ENCODE measurements around the gene MR1.
A peak's percentile ranks its signal among the peaks of the same experiment; 100 is the strongest.

MR1 gene

DNA sequence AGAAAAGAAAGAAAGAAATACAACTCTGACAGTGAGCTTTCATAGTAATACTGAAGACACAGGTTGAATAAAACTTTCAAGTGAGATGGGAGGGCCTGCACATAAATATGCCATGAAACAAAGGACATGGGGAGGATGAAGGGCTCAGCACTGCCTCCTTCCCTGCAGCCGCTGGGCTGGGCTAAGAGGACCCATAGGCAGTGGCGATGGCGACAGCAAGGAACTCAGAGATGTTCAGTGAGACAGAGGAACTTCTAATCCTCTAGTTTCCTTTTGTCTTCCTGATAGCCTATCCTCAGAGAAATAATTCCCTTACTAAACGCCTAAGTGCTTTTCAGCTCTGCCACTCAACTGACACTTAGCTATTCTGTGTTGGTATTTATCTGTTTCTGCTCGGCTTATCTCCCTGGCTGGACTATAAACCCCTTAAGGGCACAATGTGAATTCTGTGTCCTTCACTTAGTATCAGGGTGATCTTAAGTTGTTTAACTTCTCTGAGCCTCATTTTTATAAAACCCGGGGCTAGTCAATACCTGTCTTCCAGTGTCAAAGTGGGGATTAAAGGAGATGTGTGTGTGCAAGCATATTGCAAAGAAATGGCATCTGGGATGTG is 30.3 kb downstream of the MR1 start:
- DNase-seq (ENCODE audit: low read depth in 2 of 2), result no peak

DNA sequence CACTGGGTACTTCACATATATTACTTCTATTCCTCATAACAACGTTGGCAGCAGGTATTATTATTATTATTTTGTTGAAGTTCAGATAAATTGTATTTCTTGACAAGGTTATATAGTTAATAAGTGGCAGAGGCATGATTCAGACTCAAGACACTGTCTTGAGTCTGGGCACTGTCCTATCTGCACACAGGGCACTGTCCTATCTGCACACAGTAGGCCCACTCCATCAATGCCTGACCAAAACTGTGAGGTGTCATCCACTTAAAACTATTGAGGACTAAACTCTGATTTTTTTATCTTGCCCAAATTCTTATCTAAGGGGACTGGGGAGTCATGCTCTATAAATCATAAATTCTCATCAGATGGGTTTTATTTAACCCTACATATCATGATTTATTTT is 30.9 kb downstream of the MR1 start:
- DNase-seq (ENCODE audit: low read depth in 2 of 2), result no peak

DNA sequence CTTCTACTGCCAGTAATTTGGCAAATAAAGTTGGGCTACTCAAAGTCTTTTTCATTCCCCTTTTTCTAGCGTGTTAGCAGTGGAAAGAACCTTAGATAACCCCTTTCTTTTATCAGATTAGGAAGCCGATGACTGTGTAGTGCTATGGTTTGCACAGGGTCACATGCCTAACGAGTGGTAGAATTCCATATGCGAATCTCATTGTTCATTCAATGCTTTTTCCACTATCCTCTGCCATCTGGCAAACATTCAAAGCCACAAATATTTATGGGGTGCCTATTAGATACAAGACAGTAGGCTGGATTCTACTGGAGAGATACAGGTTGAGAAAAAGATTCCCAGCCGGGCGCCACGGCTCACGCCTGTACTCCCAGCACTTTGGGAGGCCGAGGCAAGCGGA is 39.9 kb downstream of the MR1 start:
- no peak for DNase-seq (ENCODE audit: low read depth in 2 of 2)

DNA sequence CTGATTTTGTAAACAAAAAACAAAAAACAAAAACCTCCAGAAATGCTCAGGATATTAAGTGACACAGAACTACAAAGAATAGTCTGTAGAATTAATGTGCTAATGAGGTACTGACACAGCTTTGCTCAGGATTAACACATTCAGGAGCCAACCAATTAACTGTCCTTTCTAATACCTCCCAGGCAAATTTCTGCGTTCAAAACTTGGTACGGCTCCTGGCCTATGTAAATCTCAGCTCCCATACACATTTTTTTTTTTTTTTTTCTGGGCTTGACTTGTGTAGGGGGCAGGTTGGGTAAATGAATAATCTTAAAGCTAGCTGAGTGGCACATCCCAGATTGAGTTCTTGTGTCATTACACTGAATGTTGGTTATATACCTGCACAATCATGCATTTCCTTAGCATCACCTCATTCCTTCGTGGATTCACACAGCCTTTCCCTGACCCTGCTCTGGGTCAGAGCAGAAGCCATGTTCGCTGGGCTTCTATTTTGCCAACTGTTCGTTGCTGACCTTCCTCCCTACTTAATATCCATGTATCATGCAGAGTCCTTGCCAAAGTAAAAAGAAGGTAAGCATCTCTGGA is 42.1 kb downstream of the MR1 start:
- no peak for DNase-seq (ENCODE audit: low read depth in 2 of 2)

DNA sequence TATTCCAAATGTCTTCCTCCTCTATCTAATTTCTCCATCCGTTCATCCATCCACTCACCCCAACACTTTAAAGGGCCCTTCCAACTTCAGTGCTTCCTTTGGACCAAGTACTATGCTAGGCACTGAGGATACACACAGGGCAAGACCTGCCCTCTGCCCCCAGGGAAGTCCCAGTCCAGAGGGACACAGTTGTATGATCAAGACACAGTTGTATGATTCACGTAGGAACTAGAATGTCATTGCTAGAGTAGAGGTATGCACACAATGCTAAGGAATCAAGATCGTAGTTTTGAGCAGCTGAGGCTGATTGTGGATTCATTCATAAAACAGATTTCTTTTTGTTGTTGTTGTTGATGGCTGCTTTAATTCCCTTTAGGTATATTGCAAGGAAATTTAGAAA is 43.1 kb downstream of the MR1 start:
- no peak for DNase-seq (ENCODE audit: low read depth in 2 of 2)

DNA sequence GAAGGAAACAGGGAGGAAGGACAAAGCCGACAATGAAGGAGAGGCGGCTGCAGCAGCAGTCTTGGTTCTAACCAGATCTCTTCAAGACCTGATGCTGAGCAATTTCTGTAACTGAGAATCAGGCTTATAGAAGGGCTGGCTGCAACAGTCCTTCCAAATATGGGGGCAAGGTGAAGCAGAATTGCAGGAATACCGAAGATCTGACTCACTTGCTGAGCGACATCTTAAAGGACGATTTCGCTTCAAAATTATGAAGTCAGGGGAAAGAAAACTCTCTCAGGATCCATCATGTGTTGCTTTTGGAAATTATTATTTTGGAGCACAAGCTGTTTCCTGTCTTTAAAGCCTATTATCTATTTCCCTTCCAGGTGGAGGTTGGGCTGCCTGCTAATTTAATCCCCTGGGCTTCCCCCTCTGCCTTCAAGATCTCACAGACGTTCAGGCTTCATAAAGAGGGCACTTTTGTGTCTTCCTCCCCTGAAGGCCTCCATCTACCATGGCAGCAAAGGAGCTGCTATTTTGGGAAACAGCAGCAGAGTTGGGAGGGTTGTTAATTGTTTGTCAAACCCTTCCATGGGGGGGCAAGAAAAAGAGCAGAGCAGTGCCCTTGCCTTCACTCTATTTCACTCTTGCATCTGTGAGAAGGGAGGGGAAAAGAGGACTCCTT is 43.9 kb downstream of the MR1 start:
- no peak for DNase-seq (ENCODE audit: low read depth in 2 of 2)

DNA sequence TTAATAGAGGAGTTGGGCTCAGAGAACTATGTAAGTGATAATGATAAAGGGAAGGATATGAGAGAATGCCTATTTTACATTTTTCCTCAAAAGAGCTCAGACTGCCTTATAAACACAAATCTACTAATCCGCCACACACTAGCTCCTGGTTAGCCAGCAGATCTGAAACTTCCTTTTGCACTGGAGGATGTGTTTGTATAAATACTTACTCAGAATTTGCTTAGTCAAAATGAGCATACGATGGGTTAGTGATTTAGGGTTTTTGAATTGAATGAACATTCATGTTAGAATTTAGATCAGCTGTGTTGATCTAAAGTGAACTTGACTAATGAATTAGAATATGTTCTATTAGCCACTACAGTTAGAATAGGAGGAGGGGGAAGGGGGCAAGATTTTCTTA is 45.6 kb downstream of the MR1 start:
- DNase-seq (ENCODE audit: low read depth in 2 of 2), result no peak

DNA sequence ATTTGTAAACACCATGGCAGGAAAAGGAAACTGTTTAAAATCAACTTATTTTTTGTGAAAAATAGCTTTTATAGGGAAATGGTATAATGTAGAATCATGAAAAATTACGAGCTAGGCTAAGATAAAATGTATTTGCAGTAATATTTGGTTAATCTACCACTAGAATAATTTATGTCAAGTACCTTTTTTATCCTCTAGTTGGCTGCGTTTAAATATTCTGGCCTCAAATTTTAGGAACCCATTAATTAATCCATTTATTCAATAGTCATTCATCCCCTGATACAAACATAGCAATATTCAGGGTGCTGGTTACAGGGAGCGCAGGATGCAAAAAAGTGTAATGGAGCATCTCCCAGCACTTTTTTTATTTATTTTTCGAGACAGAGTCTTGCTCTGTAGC is 46.1 kb downstream of the MR1 start:
- DNase-seq (ENCODE audit: low read depth in 2 of 2), result no peak

DNA sequence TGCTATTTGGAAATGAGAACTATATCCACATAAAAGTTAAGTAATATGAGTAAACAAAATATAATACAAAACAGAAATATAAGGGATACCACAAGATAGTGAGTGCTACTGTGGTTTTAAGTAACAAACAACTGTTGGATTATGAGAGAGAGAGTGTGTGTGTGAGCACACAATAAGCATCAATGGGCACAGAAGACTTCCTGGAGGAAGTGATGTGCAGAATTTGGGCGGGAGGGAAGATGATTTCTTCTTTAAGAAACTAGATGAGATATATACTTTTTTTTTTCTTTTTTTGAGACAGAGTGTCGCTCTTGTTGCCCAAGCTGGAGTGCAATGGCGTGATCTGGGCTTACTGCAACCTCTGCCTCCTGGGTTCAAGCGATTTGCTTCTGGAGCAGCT is 46.8 kb downstream of the MR1 start:
- no peak for DNase-seq (ENCODE audit: low read depth in 2 of 2)

DNA sequence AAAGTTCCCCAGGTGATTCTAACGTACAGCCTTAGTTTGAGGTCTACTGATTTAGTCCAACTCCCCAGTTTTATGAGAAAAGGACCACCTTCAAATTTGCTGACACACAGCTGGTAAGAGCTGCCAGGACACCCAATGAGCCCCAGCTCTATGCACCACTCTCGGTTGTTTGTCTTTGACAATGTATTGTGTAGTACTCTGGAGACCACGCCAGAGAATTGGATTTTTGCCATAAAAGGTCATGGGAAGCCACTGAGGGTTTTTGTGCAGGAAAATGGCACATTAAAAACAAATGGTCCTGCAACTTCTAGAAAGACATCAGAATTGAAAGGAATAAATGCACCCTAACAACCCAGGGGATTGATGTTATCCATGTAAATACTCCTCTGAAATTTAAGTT is 47.6 kb downstream of the MR1 start:
- no peak for DNase-seq (ENCODE audit: low read depth in 2 of 2)

DNA sequence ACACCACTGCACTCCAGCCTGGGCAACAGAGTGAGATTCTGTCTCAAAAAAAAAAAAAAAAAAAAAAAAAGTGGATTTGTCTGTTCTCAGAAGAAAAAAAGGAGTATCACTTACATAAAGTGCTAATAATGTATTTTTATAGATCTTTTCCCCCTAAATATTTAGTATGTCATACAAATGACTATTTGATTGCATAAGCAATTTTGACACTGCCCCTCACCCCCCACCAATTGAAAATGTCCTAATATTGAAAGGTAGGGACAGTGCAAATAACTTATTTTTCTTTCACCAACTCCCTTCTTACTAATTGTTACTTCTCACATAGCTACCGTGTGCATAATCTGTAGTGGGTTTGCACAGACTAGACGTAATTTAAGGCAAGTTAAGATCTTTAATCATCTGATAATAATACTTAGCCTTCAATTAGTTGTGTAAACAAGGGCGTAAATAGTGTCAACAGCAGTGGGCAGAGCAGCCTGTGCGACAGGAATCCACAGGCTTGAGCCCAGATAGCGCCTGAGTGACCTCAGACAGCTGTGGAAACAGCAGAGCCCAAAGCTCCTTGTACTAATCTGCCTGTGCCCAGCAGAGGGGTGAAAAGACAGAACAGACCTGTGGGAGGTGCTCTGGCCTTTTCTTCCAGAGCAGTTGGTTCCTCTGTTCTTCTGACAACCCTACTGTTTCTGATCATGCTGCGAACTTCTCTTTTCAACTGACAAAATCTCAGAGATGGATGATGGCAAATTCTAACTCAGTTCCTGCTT is 50.2 kb downstream of the MR1 start:
- DNase-seq (ENCODE audit: low read depth in 2 of 2), result no peak

DNA sequence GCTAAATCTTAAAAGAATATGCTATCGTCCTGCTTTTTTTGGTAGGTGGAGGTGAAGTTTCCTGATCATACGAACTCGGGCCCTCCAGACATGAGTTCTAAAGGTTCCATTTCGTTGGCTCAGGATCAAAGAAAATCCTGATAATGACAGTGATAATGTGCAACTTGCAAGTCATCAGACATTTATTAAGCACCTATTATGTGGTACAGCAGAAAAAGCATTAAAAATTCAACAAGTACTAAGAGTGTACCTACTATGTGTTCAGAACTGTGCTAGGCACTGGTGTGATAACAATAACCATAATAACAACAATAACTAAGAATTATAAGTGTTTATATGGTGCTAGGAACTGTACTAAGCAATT is 50.8 kb downstream of the MR1 start:
- no peak for DNase-seq (ENCODE audit: low read depth in 2 of 2)

DNA sequence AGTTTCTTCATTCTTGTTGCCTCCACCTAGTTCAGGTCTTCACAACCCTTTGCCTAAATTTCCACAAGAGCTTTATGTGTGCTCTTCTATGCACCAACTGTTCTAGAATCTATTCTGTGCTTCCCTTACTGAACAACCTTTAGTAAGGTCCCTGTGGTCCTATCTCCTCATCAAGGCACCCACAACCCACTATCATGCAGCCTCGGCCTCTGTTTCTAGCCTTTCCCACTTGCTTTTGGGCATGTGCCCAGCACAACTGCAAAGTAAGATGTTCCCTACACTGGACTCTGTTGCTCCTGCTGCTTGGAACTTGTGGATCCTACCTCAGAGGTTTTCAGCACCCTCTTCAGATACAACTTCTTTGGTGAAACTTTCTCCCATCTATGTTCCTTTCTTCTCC is 52.3 kb downstream of the MR1 start:
- no peak for DNase-seq (ENCODE audit: low read depth in 2 of 2)

DNA sequence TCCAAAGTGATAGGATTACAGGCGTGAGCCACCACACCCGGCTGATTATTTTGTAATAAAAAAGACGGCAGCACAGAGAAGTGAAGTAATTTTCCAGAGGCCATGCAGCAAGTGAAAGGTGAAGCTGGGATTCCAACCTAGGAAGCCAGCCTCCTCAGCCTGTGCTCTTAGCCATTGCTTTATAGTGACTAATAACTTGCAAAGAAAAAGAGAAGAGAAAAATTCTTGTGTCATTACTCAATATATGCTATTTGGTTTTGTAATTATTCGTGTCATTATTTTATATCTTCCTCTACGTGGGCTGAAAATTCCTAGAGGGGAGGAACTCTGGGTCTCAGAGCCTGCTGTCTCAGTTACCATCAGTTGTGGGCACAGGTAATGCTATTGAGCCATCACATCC is 53.1 kb downstream of the MR1 start:
- DNase-seq (ENCODE audit: low read depth in 2 of 2), result no peak

DNA sequence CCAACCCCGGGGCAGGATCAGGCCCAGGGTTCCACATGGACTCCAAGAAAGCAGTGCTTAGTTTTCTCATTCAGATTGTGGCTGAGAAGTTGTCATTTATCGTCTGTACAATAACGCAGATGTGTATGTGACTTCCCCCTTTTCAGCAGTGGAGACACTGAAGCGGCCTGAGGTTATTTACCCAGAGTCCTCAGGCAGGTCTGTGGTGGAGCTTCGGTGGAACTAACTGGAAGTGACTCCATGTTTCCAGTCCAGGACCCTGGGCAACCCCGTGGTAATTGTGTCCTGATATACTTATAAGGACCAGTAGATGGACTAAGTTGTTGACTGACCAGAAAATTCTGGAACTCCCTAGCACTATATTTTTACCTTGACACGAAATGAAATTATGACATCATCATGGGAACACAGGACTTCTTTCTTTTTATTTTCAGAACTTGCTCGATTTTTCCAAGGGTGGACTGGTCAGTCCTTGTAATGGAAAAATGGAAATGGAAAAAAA is 53.7 kb downstream of the MR1 start:
- DNase-seq (ENCODE audit: low read depth in 2 of 2), result no peak

DNA sequence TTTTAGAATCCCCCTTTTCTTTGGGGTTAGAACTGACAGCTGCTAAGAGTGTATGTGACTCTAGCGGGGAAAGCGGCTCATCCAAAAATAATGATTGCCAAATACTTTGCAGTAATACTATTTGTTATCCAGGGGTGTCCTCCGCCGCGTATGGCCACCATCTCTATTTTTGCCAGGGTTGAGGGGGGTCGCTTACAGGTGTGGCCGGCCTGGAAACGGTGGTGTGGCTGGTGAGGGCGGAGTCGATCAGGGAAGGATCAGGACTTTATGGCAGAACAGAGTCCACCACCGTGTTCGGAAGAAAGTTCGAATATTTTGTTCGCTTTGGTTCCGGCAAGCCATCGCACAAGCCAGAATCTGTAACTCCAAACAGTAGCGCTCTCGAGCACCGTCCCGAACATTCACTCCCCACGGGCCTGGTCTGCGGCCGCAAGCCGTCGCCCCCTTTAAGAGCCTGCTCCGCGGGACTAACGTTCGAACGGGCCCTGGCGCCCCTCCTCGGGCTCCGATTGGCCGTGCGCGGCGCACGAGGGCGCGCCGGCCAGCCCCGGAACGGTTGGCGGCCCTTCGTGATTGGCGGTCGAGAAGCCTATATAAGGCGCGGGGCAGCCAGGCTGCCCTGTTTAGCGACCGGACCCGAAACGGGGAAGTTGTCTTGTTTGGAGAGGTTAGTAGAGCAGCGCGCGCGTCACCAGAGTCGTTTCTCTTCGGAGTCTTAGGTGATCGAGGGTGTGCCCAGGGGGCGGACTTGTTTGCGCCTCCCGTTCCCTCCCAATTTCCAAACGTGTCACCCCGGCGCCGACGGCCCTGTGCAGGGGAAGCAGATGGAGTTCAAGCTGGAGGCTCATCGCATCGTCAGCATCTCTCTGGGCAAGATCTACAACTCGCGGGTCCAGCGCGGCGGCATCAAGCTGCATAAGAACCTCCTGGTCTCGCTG is 54.6 kb downstream of the MR1 start, which contains the start of gene IER5:
TSS of gene IER5 (plus strand) at position 622 of the 938 bp plus-strand sequence. CDS start at position 825, 203 bp downstream.
- DNase-seq (ENCODE audit: low read depth in 2 of 2), result peak; percentile 92 to 93

DNA sequence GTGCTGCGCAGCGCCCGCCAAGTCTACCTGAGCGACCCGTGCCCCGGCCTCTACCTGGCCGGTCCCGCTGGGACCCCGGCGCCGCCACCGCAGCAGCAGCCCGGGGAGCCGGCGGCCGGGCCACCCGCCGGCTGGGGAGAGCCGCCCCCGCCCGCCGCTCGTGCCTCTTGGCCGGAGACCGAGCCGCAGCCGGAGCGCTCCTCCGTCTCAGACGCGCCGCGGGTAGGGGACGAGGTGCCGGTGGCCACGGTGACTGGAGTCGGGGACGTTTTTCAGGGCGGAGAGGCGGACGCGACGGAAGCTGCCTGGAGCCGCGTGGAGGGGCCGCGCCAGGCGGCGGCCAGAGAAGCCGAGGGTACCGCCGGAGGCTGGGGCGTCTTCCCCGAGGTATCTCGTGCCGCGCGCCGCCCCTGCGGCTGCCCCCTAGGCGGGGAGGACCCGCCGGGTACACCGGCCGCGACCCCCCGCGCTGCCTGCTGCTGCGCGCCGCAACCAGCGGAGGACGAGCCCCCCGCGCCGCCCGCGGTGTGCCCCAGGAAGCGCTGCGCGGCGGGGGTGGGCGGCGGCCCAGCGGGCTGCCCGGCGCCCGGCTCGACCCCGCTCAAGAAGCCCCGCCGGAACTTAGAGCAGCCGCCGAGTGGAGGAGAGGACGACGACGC is 55.4 kb downstream of the MR1 start:
- DNase-seq (ENCODE audit: low read depth in 2 of 2), result peak in 1 of 2 donors; percentile 5

DNA sequence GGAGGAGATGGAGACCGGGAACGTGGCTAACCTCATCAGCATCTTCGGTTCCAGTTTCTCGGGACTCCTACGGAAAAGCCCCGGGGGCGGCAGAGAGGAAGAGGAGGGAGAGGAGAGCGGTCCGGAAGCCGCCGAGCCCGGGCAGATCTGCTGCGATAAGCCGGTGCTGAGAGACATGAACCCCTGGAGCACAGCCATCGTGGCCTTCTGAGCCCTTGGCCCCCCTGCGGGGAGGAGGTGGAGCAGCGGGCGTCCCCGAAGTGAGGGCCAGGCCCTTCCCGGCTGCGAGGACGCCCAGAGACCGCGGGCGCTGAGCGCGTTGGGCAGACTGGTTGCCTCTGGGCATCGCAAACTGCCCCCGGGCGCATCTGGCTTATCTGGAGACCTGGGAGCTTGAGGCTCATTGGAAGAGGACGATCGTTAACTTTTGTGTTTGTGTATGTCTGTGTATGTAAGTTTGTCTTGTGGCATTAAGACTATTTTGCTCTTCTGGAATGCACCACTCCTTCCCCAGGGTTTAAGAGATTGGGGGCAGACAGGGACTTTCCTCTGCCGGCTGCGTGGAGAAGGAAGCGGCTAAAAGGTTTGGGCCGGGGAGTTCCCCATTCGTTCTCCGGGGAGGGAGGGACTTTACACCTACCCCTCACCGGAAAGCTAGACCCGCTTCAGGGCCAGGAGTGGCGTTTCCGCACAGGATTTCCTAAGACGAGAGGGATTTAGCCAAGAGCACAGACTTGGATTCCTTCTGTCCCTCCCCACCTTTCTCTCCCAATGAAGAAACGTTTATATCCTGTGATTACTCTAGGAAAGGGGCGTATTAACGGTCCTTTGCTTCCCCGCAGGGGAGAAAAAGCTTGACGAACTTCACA is 56.1 kb downstream of the MR1 start:
- DNase-seq (ENCODE audit: low read depth in 2 of 2), result peak; percentile 58 to 65

DNA sequence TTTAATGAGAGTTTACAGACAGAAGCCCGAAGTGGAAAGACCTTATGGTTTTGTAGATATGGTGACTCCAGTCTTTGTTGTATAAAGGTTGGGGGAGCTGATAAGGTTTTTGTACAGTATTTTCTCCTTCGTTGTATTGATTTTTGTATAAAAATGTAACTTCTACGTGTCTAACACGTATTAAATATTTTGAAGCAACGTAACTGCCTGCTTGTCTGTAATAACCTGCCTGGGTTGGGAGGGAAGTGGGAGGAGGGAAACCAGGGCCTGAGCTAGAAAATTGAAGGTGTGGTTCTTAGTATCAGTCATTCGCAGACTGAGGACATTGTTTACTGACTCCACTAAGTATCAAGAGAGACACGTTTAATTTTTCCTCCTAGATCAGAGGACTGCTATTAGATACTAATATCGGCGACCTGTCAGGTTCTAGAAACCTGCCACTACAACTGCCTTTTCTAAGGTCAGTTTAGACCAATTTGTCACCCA is 56.9 kb downstream of the MR1 start:
- peak in 1 of 2 donors; percentile 8 for DNase-seq (ENCODE audit: low read depth in 2 of 2)

All from activated CD8-positive, alpha-beta memory T cell treated with anti-CD3 and anti-CD28 coated beads for 4 hours (primary cell).